ENCODE data around the gene NMRAL1. TPM values are rescaled to one million over a fixed set of nuclear protein-coding genes. Genes with fewer than 3 reads are reported as not detected.

Gene NMRAL1
- total RNA-seq, 1 donor from 2014 or later: 47.1 TPM

GRCh38 chr16:4520913-4521312 is 46.5 kb upstream of the NMRAL1 start:
- Histone ChIP-seq H3F3A (ENCODE audit: low read depth) (peaks cover 26% of the 10 kb centered on the region), H3K9ac (no peak overlapping the region), H3K4me2 (no peak overlapping the region), H3K4me3 (no peak overlapping the region), H2AFZ (replicated peaks) (no peak overlapping the region), H3K79me2 (ENCODE audit: low read depth) (peaks cover 16% of the 10 kb centered on the region), H4K20me1 (ENCODE audit: low read depth) (peaks cover 45% of the 10 kb centered on the region), H3K36me3 (no peaks in the 10 kb centered on the region), H3K27me3 (no peaks in the 10 kb centered on the region), H3K4me1 (peaks cover 15% of the 10 kb centered on the region), H3K9me3 (ENCODE audit: low read depth) (no peaks in the 10 kb centered on the region), H3K27ac (no peak overlapping the region)
- Mint-ChIP-seq H3K27ac (peak overlapping the region; percentile 53), H3K9me3 (no peaks in the 10 kb centered on the region), H3K4me1 (peaks cover 41% of the 10 kb centered on the region), H3K36me3 (peaks cover 13% of the 10 kb centered on the region), H3K4me3 (no peak overlapping the region), H3K27me3 (ENCODE audit: insufficient read depth, low read depth) (peaks cover 2% of the 10 kb centered on the region)
- no peak for TF ChIP-seq EZH2 (IDR thresholded peaks at IDR 0.05)
- no peak for DNase-seq (ENCODE audit: low spot score)

- no peaks in the 10 kb centered on the region for H3K27me3 Mint-ChIP-seq (ENCODE audit: insufficient read depth, low read depth)
- H3K27ac Mint-ChIP-seq: no peak overlapping the region
- H3K36me3 Mint-ChIP-seq: peaks cover 8% of the 10 kb centered on the region
- peaks cover 26% of the 10 kb centered on the region for H3F3A ChIP-seq (ENCODE audit: low read depth)
- TF ChIP-seq EZH2 (IDR thresholded peaks at IDR 0.05): no peak
- TF ChIP-seq EZH2phosphoT487 (IDR thresholded peaks at IDR 0.05): no peak
- no peak for TF ChIP-seq CTCF (IDR thresholded peaks at IDR 0.05)
- H3K36me3 ChIP-seq: no peaks in the 10 kb centered on the region
- H4K20me1 ChIP-seq (ENCODE audit: low read depth): peaks cover 42% of the 10 kb centered on the region
- H3K79me2 ChIP-seq (ENCODE audit: low read depth): peaks cover 24% of the 10 kb centered on the region
- H3K4me3 Mint-ChIP-seq: no peak overlapping the region
- peaks cover 15% of the 10 kb centered on the region for H3K4me1 ChIP-seq
- no peak overlapping the region for H3K27ac ChIP-seq
- no peak overlapping the region for H3K4me3 ChIP-seq
- DNase-seq (ENCODE audit: low spot score): no peak
- no peaks in the 10 kb centered on the region for H3K27me3 ChIP-seq
- H3K9me3 ChIP-seq (ENCODE audit: low read depth): no peaks in the 10 kb centered on the region
- H2AFZ ChIP-seq (replicated peaks): no peak overlapping the region
- H3K4me1 Mint-ChIP-seq: peaks cover 35% of the 10 kb centered on the region
- no peaks in the 10 kb centered on the region for H3K9me3 Mint-ChIP-seq
- H3K4me2 ChIP-seq: no peak overlapping the region
- H3K9ac ChIP-seq: no peak overlapping the region
Observed at GRCh38 chr16:4519274-4520058, 45.0 kb upstream of the NMRAL1 start.

DNA sequence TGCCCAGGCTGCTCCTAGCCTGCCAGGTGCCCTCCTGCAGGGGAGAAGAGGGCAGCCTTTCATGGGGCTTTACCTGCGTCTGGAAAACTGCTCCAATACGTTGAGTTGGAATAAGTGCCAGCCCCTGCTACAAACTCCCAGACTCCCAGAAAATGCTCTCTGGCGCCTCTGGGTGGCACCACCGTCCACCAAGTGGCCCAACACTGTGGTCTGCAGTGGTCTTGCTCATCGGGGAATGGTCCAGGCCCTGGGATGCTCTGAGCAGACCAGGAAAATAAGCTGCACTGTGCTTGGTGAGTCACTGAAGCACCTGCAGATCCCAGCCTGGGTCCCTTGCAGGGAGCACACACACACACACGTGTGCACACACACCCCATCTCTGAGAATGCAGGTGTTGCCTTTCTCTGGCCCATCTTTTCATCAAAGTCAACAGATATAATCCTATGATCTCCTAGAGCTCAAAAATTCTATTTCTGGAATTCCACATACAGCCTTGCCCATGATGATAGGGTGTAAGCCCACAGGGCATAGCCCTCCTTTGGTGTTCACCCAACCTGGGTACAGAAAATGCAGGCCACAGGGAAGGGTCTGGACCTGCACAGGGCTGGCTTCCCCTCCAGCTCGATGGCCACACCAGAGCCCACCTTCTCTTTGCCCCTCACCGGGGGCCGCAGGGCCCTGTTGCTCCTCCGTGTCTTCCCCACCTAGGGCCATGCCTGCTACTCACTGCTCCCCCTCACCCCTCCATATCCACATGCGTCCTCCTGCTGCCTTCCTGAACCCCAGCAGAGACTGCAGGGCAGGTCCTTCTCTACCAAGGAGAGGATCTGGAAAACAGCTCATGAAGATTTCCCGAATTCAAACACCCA is 43.6 kb upstream of the NMRAL1 start:
- Mint-ChIP-seq H3K36me3 (peaks cover 4% of the 10 kb centered on the region), H3K27ac (no peak overlapping the region), H3K4me3 (no peak overlapping the region), H3K27me3 (ENCODE audit: insufficient read depth, low read depth) (no peaks in the 10 kb centered on the region), H3K4me1 (peaks cover 25% of the 10 kb centered on the region), H3K9me3 (no peaks in the 10 kb centered on the region)
- Histone ChIP-seq H3K4me3 (no peak overlapping the region), H4K20me1 (ENCODE audit: low read depth) (peaks cover 38% of the 10 kb centered on the region), H3K4me2 (no peak overlapping the region), H3K9me3 (ENCODE audit: low read depth) (no peaks in the 10 kb centered on the region), H3K27me3 (no peaks in the 10 kb centered on the region), H3K79me2 (ENCODE audit: low read depth) (peaks cover 24% of the 10 kb centered on the region), H3K36me3 (no peaks in the 10 kb centered on the region), H2AFZ (replicated peaks) (no peak overlapping the region), H3K9ac (no peak overlapping the region), H3F3A (ENCODE audit: low read depth) (peaks cover 23% of the 10 kb centered on the region), H3K4me1 (peaks cover 10% of the 10 kb centered on the region), H3K27ac (no peak overlapping the region)
- TF ChIP-seq CTCF (IDR thresholded peaks at IDR 0.05) (peak; percentile 81), EZH2 (IDR thresholded peaks at IDR 0.05) (no peak)
- peak; percentile 82 for DNase-seq (ENCODE audit: low spot score)
